HepG2 (cell line): ENCODE results near the gene KDM4F. TPM values are rescaled to one million over a fixed set of nuclear protein-coding genes. Genes with fewer than 3 reads are reported as not detected.

Experiments used
- CCDC6 ChIP-seq: sonication (generic); formaldehyde crosslinking; IDR thresholded peaks from 2 replicates; pipeline ENCODE4 v1.8.1; 2022; ENCODE audit warnings: mild to moderate bottlenecking, missing genetic modification reagents, moderate library complexity
- ERF ChIP-seq: IDR thresholded peaks from 2 replicates; pipeline ENCODE4 v1.6.1; 2018; ENCODE audit warnings: missing biosample characterization, missing genetic modification reagents
- FOXK2 ChIP-seq: fragments of 450-650 bp; IDR thresholded peaks from 2 replicates; pipeline ENCODE4 v1.6.1; 2016
- GTF3A ChIP-seq: sonication (generic); formaldehyde crosslinking; conservative IDR thresholded peaks from 2 replicates; pipeline ENCODE4 v1.4.0; 2020; ENCODE audit warnings: mild to moderate bottlenecking, missing genetic modification reagents
- HNF4G ChIP-seq, 2 experiments: sonication (generic) in 1 of 2; formaldehyde crosslinking in 1 of 2; IDR thresholded peaks; 2 replicates each; pipeline versions ENCODE4 v1.4.0 to v1.6.1; 2011 to 2020; ENCODE audit warnings: borderline replicate concordance in 2 of 2, low read depth in 2 of 2, mild to moderate bottlenecking in 2 of 2, low read length in 1 of 2, missing genetic modification reagents in 1 of 2, moderate library complexity in 1 of 2
- KLF16 ChIP-seq, 2 experiments: sonication (generic) in 1 of 2; formaldehyde crosslinking in 1 of 2; IDR thresholded peaks; 2 replicates each; pipeline versions ENCODE4 v1.6.1 to v1.8.0; 2016 to 2023; ENCODE audit warnings: missing genetic modification reagents in 2 of 2, missing compliant biosample characterization in 1 of 2
- LCORL ChIP-seq, 2 experiments: fragments of 450-650 bp in 1 of 2; sonication (generic) in 1 of 2; formaldehyde crosslinking in 1 of 2; IDR thresholded peaks; 2 replicates each; pipeline versions ENCODE4 v1.5.0 to v1.6.1; 2017 to 2020; ENCODE audit warnings: antibody characterized with exemption in 1 of 2, missing genetic modification reagents in 1 of 2
- MZF1 ChIP-seq: sonication (generic); formaldehyde crosslinking; IDR thresholded peaks from 2 replicates; pipeline ENCODE4 v1.8.1; 2023; ENCODE audit warnings: mild to moderate bottlenecking, missing genetic modification reagents, borderline replicate concordance
- NFKB2 ChIP-seq: sonication (generic); formaldehyde crosslinking; IDR thresholded peaks from 2 replicates; pipeline ENCODE4 v1.4.0; 2020; ENCODE audit warnings: missing genetic modification reagents, borderline replicate concordance
- REXO4 ChIP-seq: sonication (generic); formaldehyde crosslinking; IDR thresholded peaks from 2 replicates; pipeline ENCODE4 v1.8.0; 2022; ENCODE audit warnings: missing genetic modification reagents, mild to moderate bottlenecking, borderline replicate concordance
- ZNF30 ChIP-seq: sonication (generic); formaldehyde crosslinking; IDR thresholded peaks from 2 replicates; pipeline ENCODE4 v1.5.0; 2020; ENCODE audit warnings: mild to moderate bottlenecking, missing genetic modification reagents
- ZNF317 ChIP-seq: sonication (generic); formaldehyde crosslinking; IDR thresholded peaks from 2 replicates; pipeline ENCODE4 v1.5.0; 2020; ENCODE audit warnings: mild to moderate bottlenecking, missing genetic modification reagents
- ZNF501 ChIP-seq: sonication (generic); formaldehyde crosslinking; IDR thresholded peaks from 2 replicates; pipeline ENCODE4 v1.5.1; 2020; ENCODE audit warnings: mild to moderate bottlenecking, moderate library complexity, missing genetic modification reagents
- ZNF572 ChIP-seq: sonication (generic); formaldehyde crosslinking; IDR thresholded peaks from 2 replicates; pipeline ENCODE4 v1.5.1; 2020; ENCODE audit warnings: mild to moderate bottlenecking, missing genetic modification reagents
- ZNF878 ChIP-seq: sonication (generic); formaldehyde crosslinking; IDR thresholded peaks from 2 replicates; pipeline ENCODE4 v1.8.1; 2023; ENCODE audit warnings: mild to moderate bottlenecking, missing genetic modification reagents, moderate library complexity
- polyA plus RNA-seq, 8 experiments: library from polyadenylated mRNA; depleted of rRNA in 3 of 8; stranded (reverse) in 7 of 8; unstranded in 1 of 8; fragments of >200 nt; fragmentation: Illumina TruSeq in 4 of 8; extraction: Trizol in 4 of 8; gene quantifications; 2 replicates each; pipeline versions ENCODE4 v1.2.1 to v1.2.3, GENCODE V29; 2011 to 2016; ENCODE audit warnings: low read depth in 4 of 8, missing spikeins in 1 of 8, mixed read lengths in 1 of 8; ENCODE audit not compliant: insufficient read depth in 1 of 8
- total RNA-seq, 5 experiments: library from RNA; depleted of rRNA; stranded (reverse); fragments of >200 nt; fragmentation: Illumina TruSeq; extraction: Trizol; gene quantifications; 2 replicates each; pipeline ENCODE4 v1.2.3, GENCODE V29; 2016; ENCODE audit warnings: low read depth in 1 of 5
- TF ChIP-seq, protein P1 (sequence below): sonication (generic); formaldehyde crosslinking; IDR thresholded peaks from 2 replicates; pipeline ENCODE4 v1.9.0; 2021; ENCODE audit warnings: missing genetic modification reagents, mild to moderate bottlenecking, borderline replicate concordance
- TF ChIP-seq, protein P2 (sequence below): sonication (generic); formaldehyde crosslinking; IDR thresholded peaks from 2 replicates; pipeline ENCODE4 v1.4.0; 2020; ENCODE audit warnings: missing genetic modification reagents, mild to moderate bottlenecking, borderline replicate concordance
- TF ChIP-seq, protein P3 (sequence below): sonication (generic); formaldehyde crosslinking; IDR thresholded peaks from 2 replicates; pipeline ENCODE4 v1.4.0; 2020; ENCODE audit warnings: mild to moderate bottlenecking, missing genetic modification reagents
- TF ChIP-seq, protein P4 (sequence below): sonication (generic); formaldehyde crosslinking; IDR thresholded peaks from 2 replicates; pipeline ENCODE4 v1.5.1; 2020; ENCODE audit warnings: missing genetic modification reagents, mild to moderate bottlenecking, borderline replicate concordance
- TF ChIP-seq, protein P5 (sequence below): sonication (generic); formaldehyde crosslinking; IDR thresholded peaks from 2 replicates; pipeline ENCODE4 v1.4.0; 2020; ENCODE audit warnings: low read depth, mild to moderate bottlenecking, missing genetic modification reagents

The KDM4F gene
- total and polyA plus RNA-seq, 2 of the 13 experiments (the other 11 are each of a cell fraction or from before 2014, with no cell fraction given), result not detected

DNA sequence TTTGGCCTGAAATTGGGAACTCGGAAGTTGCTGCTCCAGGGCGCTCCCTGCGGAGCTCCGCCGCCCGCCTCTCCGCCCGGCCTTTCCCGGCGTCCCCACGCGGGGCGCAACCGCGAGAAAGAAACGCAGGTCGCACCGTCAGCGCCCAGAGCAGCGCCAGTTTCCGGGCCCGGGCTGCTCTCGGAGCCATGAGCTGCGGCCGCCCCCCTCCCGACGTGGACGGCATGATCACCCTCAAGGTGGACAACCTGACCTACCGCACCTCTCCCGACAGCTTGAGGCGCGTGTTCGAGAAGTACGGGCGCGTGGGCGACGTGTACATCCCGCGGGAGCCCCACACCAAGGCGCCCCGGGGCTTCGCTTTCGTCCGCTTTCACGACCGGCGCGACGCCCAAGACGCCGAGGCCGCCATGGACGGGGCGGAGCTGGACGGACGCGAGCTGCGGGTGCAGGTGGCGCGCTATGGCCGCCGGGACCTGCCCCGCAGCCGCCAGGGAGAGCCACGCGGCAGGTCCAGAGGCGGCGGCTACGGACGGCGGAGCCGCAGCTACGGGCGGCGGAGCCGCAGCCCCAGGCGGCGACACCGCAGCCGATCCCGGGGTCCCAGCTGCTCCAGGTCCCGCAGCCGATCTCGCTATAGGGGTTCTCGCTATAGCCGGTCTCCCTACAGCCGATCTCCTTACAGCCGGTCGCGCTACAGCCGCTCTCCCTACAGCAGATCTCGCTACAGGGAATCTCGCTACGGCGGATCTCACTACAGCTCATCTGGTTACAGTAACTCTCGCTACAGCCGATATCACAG lies 18.0 kb downstream of the KDM4F start (continued):
- TF ChIP-seq, protein P1, sequence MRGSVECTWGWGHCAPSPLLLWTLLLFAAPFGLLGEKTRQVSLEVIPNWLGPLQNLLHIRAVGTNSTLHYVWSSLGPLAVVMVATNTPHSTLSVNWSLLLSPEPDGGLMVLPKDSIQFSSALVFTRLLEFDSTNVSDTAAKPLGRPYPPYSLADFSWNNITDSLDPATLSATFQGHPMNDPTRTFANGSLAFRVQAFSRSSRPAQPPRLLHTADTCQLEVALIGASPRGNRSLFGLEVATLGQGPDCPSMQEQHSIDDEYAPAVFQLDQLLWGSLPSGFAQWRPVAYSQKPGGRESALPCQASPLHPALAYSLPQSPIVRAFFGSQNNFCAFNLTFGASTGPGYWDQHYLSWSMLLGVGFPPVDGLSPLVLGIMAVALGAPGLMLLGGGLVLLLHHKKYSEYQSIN, result no peak
- no peak for TF ChIP-seq LCORL (IDR thresholded peaks at IDR 0.05)
- peak; percentile 45; the same call in 1 of the 2 replicates for TF ChIP-seq LCORL (CRISPR knock-in tag; IDR thresholded peaks at IDR 0.05)
- peak; percentile 64 for TF ChIP-seq ZNF501 (CRISPR knock-in tag)
- peak; percentile 33; the same call in 1 of the 2 replicates for TF ChIP-seq NFKB2
- TF ChIP-seq GTF3A, result 0 out of 2 replicates have a peak, but pooled peaks have one; percentile 52
- TF ChIP-seq, protein P2, sequence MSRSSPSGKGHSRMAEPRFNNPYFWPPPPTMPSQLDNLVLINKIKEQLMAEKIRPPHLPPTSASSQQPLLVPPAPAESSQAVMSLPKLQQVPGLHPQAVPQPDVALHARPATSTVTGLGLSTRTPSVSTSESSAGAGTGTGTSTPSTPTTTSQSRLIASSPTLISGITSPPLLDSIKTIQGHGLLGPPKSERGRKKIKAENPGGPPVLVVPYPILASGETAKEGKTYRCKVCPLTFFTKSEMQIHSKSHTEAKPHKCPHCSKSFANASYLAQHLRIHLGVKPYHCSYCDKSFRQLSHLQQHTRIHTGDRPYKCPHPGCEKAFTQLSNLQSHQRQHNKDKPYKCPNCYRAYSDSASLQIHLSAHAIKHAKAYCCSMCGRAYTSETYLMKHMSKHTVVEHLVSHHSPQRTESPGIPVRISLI (CRISPR knock-in tag), result peak; percentile 41; the same call in 1 of the 2 replicates
- peak in 1 of 2 experiments; percentile 28; a peak in 2 of 4 replicates for TF ChIP-seq KLF16 (CRISPR knock-in tag; IDR thresholded peaks at IDR 0.05)
- TF ChIP-seq ERF (CRISPR knock-in tag), result peak; percentile 55
- TF ChIP-seq, protein P3, sequence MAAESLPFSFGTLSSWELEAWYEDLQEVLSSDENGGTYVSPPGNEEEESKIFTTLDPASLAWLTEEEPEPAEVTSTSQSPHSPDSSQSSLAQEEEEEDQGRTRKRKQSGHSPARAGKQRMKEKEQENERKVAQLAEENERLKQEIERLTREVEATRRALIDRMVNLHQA, result no peak
- no peak for TF ChIP-seq ZNF572 (CRISPR knock-in tag)
- TF ChIP-seq, protein P4, sequence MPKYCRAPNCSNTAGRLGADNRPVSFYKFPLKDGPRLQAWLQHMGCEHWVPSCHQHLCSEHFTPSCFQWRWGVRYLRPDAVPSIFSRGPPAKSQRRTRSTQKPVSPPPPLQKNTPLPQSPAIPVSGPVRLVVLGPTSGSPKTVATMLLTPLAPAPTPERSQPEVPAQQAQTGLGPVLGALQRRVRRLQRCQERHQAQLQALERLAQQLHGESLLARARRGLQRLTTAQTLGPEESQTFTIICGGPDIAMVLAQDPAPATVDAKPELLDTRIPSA (CRISPR knock-in tag), result no peak
- TF ChIP-seq FOXK2, result no peak
- TF ChIP-seq MZF1 (CRISPR knock-in tag), result 0 out of 2 replicates have a peak, but pooled peaks have one; percentile 43
- TF ChIP-seq ZNF317 (CRISPR knock-in tag), result 0 out of 2 replicates have a peak, but pooled peaks have one; percentile 67
- TF ChIP-seq CCDC6 (CRISPR knock-in tag), result peak; percentile 34; the same call in 1 of the 2 replicates
- TF ChIP-seq, protein P5, sequence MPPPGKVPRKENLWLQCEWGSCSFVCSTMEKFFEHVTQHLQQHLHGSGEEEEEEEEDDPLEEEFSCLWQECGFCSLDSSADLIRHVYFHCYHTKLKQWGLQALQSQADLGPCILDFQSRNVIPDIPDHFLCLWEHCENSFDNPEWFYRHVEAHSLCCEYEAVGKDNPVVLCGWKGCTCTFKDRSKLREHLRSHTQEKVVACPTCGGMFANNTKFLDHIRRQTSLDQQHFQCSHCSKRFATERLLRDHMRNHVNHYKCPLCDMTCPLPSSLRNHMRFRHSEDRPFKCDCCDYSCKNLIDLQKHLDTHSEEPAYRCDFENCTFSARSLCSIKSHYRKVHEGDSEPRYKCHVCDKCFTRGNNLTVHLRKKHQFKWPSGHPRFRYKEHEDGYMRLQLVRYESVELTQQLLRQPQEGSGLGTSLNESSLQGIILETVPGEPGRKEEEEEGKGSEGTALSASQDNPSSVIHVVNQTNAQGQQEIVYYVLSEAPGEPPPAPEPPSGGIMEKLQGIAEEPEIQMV (CRISPR knock-in tag), result 0 out of 2 replicates have a peak, but pooled peaks have one; percentile 52
- peak; percentile 40; the same call in 1 of the 2 replicates for TF ChIP-seq ZNF878 (CRISPR knock-in tag)
- no peak for TF ChIP-seq REXO4 (CRISPR knock-in tag)
- TF ChIP-seq ZNF30, result no peak
- no peak for TF ChIP-seq HNF4G (IDR thresholded peaks at IDR 0.05; ENCODE audit: borderline replicate concordance, low read depth, low read length)
- TF ChIP-seq HNF4G (CRISPR knock-in tag; IDR thresholded peaks at IDR 0.05; ENCODE audit: borderline replicate concordance, low read depth), result no peak; the same call in 1 of the 2 replicates
